WTC11 (cell line): ENCODE data around the gene CCDC43.
"Not testable (repeated sequence)": the region's sequence is repeated elsewhere in the genome, so short reads cannot be mapped to it uniquely, and the experiment has no call there.

Source experiments
- CREB1 ChIP-seq: sonication (generic); formaldehyde crosslinking; IDR thresholded peaks from 2 replicates; pipeline ENCODE4 v1.8.0; 2023; ENCODE audit warnings: mild to moderate bottlenecking, missing genetic modification reagents
- CTCF ChIP-seq: fragments of 200-600 bp; IDR thresholded peaks from 2 replicates; pipeline ENCODE4 v1.8.0; 2022; ENCODE audit warnings: antibody characterized with exemption
- FOXK1 ChIP-seq: sonication (generic); formaldehyde crosslinking; IDR thresholded peaks from 2 replicates; pipeline ENCODE4 v1.8.0; 2022; ENCODE audit warnings: mild to moderate bottlenecking, moderate library complexity, missing genetic modification reagents
- GABPB1 ChIP-seq: sonication (generic); formaldehyde crosslinking; IDR thresholded peaks from 2 replicates; pipeline ENCODE4 v1.8.1; 2023; ENCODE audit warnings: mild to moderate bottlenecking, missing genetic modification reagents
- HMGA2 ChIP-seq: fragments of 250-450 bp; sonication (Bioruptor Pico); IDR thresholded peaks from 2 replicates; pipeline ENCODE4 v1.4.0; 2021; ENCODE audit warnings: mild to moderate bottlenecking, moderate library complexity
- TEAD4 ChIP-seq: sonication (generic); formaldehyde crosslinking; IDR thresholded peaks from 2 replicates; pipeline ENCODE4 v1.8.0; 2022; ENCODE audit warnings: mild to moderate bottlenecking, missing genetic modification reagents
- TF ChIP-seq, protein P1 (sequence below): fragments of 250-450 bp; sonication (Bioruptor Pico); IDR thresholded peaks from 2 replicates; pipeline ENCODE4 v1.9.0; 2021; ENCODE audit warnings: mild to moderate bottlenecking
- TF ChIP-seq, protein P2 (sequence below): sonication (generic); formaldehyde crosslinking; IDR thresholded peaks from 2 replicates; pipeline ENCODE4 v1.8.0; 2023; ENCODE audit warnings: missing genetic modification reagents, mild to moderate bottlenecking, borderline replicate concordance

GRCh38 chr17:44634401-44634800 is 55.2 kb downstream of the CCDC43 start:
- TF ChIP-seq TEAD4 (CRISPR knock-in tag); CTCF; CREB1 (CRISPR knock-in tag); GABPB1; FOXK1 (CRISPR knock-in tag); HMGA2 (CRISPR knock-in tag): not testable (repeated sequence)
- TF ChIP-seq, protein P1, sequence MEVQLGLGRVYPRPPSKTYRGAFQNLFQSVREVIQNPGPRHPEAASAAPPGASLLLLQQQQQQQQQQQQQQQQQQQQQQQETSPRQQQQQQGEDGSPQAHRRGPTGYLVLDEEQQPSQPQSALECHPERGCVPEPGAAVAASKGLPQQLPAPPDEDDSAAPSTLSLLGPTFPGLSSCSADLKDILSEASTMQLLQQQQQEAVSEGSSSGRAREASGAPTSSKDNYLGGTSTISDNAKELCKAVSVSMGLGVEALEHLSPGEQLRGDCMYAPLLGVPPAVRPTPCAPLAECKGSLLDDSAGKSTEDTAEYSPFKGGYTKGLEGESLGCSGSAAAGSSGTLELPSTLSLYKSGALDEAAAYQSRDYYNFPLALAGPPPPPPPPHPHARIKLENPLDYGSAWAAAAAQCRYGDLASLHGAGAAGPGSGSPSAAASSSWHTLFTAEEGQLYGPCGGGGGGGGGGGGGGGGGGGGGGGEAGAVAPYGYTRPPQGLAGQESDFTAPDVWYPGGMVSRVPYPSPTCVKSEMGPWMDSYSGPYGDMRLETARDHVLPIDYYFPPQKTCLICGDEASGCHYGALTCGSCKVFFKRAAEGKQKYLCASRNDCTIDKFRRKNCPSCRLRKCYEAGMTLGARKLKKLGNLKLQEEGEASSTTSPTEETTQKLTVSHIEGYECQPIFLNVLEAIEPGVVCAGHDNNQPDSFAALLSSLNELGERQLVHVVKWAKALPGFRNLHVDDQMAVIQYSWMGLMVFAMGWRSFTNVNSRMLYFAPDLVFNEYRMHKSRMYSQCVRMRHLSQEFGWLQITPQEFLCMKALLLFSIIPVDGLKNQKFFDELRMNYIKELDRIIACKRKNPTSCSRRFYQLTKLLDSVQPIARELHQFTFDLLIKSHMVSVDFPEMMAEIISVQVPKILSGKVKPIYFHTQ (CRISPR knock-in tag) = not testable (repeated sequence)
- TF ChIP-seq, protein P2, sequence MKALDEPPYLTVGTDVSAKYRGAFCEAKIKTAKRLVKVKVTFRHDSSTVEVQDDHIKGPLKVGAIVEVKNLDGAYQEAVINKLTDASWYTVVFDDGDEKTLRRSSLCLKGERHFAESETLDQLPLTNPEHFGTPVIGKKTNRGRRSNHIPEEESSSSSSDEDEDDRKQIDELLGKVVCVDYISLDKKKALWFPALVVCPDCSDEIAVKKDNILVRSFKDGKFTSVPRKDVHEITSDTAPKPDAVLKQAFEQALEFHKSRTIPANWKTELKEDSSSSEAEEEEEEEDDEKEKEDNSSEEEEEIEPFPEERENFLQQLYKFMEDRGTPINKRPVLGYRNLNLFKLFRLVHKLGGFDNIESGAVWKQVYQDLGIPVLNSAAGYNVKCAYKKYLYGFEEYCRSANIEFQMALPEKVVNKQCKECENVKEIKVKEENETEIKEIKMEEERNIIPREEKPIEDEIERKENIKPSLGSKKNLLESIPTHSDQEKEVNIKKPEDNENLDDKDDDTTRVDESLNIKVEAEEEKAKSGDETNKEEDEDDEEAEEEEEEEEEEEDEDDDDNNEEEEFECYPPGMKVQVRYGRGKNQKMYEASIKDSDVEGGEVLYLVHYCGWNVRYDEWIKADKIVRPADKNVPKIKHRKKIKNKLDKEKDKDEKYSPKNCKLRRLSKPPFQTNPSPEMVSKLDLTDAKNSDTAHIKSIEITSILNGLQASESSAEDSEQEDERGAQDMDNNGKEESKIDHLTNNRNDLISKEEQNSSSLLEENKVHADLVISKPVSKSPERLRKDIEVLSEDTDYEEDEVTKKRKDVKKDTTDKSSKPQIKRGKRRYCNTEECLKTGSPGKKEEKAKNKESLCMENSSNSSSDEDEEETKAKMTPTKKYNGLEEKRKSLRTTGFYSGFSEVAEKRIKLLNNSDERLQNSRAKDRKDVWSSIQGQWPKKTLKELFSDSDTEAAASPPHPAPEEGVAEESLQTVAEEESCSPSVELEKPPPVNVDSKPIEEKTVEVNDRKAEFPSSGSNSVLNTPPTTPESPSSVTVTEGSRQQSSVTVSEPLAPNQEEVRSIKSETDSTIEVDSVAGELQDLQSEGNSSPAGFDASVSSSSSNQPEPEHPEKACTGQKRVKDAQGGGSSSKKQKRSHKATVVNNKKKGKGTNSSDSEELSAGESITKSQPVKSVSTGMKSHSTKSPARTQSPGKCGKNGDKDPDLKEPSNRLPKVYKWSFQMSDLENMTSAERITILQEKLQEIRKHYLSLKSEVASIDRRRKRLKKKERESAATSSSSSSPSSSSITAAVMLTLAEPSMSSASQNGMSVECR (CRISPR knock-in tag) = not testable (repeated sequence)
